ENCODE data around the gene EYA3.

Gene EYA3

DNA sequence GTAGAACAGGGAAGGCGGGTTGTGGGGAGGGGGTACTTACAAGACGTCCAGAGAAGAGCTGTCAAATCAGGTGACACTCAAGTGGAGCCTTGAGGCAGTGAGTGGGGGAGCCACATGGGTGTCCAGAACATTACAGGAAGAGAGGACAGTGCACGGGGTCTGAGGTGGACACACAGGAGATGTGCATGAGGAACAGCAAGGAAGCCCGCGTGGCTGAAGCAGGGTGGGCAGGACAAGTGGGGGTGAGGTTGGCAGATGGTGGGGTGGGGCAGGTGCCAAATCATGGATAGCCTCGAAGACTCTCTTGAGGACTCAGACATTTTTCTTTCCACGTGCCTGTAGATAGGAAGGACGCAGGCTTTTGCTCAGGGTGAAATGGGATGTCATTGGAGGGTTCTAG lies 152.7 kb downstream of the EYA3 start:
- no peak for DNase-seq

DNA sequence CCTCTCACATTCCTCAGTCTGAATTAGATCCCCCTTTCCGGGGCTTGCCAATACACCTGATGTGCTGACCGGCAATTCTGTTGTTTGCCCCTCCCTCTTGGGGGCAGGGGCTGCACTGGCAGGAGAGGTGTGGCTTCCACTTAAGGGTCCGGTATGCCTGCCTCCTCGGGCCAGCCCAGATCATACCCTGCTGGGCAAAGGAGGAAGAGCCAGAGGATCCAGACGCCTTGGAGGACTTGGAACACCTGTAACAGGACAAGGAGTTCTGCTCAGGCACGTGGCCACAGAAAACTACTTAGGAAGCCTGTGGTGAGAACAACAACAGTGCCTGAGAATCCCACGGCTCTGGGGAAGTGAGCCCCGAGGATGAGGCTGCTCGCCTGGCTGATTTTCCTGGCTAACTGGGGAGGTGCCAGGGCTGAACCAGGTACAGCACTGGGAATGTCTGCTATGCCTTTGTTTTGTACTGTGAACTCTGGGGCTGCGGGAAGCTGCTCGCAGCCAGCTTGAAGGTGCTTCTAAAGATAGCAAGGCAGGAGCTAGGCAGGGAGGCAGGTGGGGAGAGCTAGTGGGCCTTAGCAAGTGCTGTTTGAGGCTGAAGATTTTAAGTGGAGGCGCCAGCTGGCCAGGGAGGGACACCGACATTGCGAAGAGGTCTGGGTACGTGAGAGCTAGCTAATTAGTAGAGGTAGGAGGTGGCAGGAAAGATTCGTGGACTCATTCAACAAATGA lies 153.4 kb downstream of the EYA3 start, which contains the start of gene SMPDL3B:
SMPDL3B (plus strand) TSS at position 183 of the 732 bp plus-strand sequence; CDS start at position 367, 184 bp downstream.
- DNase-seq, result peak; percentile 53

DNA sequence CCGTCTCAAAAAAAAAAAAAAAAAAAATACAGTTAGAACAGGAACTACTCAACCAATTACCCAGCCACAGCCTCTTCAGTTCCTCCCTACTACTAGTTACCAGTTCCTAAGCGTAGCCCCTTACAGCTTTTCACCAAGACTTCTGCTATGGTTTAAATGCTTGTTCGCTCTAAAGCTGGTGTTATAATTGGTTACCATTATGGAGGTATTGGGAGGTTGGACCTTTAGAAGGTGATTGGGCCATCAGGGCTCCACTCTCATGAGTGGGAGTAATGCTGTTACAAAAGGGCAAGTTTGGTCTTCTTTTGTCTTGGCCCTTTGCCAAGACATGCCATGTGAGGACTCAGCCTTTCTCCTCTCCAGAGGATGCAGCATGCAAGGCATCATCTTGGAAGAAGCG lies 156.7 kb downstream of the EYA3 start:
- DNase-seq, result no peak

DNA sequence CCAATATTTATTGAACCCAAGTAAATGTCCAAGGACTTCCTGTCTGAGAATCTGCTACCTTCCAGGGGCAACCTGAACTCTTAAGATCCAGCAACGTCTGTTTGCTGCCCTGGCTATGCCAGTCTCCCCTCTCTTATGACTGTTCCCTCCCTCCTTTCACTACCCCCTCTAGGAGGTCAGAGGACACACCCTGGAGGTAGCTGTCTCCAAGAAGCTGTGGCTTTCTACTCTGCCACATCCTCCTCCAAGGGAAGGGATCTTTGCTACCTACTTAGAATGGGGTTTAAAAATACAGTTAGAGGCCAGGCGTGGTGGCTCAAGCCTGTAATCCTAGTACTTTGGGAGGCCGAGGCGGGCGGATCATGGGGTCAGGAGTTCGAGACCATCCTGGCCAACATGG lies 157.2 kb downstream of the EYA3 start:
- DNase-seq, result no peak

DNA sequence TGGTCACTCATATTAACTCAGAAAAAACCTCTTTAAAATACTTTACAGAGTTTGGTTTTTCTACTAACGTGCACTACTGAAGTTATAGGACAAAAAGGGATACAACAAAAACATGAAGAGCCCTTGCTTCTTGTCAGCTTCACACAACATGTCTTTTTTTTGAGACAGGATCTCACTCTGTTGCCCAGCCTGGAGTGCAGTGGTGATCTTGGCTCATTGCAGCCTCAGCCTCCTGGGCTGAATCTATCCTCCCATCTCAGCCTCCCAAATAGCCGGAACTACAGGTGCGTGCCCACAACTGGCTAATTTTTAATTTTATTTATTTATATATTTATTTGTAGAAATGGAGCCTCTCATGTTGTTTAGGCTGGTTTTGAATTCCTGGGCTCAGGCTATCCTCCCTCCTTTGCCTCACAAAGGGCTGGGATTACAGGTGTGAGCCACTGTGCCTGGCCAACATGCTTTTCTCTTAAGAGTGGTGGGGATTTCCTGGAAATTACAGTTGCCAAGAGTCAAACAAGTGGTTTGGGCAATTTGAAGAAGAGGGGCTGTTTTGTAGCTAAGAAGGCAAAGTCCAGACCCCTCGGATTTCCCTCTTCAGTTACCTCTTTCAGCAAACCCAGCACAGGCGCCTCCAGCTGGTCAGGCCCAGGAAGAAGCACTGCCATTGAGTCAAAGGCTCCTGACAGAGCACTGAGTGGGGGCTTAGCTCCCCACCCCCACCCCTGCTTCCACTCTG lies 160.0 kb downstream of the EYA3 start:
- DNase-seq, result no peak

DNA sequence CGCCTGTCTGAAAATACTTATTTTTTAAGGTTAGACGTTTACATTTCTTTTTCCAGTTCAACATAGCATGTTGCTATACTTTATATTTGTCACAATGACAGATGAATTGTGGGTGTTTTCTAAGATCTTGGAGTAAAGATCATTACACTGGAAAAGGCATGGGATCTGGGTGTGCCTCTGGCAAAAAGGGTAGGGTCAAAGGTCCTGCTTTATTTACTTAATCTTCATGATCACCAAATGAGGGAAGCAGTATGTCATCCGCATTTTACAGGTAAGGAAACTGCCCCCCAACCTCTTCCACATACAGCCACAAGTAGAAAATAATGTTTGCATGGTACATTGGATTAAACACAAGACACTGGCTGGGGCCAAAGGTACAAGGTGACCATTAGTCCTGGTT lies 166.1 kb downstream of the EYA3 start:
- no peak for DNase-seq

Data from NCI-H345 (cell line).